Right lobe of liver (tissue), 4 donors: ENCODE results near the gene CNTN6.

Experiments
- POLR2A ChIP-seq: fragments of 450-650 bp; IDR thresholded peaks from one replicate; pipeline ENCODE4 v1.6.1; 2017; ENCODE audit warnings: antibody characterized with exemption, mild to moderate bottlenecking
- TF ChIP-seq, protein P1 (sequence below), 4 donors: fragments of 200-600 bp in 3 of 4; fragments of 450-650 bp in 1 of 4; IDR thresholded peaks; one replicate each; pipeline versions ENCODE4 v1.5.1 to v1.8.0; 2016 to 2022; ENCODE audit warnings: antibody characterized with exemption in 4 of 4, mild to moderate bottlenecking in 2 of 4
- donor health status: DM: no; HTN: no; CAD: no.
- donor health status: DM: no; HTN: no; CAD: no.
- donor health status: DM: no; HTN: yes; CAD: no.

DNA sequence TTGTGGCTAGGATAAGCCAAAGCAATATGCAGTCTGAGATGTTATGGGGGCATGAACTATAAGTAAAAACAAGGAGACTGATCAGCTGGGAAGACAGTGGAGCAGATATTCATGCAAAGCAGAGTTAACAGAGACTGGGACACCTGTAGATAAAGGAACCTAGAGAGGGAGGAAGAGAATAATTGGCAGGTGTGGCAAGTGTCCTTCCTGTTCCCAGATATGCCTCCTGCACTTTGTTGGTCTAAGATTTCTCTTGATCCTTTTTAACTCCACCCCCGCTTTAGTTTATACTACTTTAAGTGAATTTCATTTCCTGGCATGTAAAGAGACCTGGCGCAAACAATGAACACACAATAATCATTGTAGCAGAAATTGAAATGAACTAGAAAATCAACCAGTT lies 169.4 kb downstream of the CNTN6 start:
- no peak for TF ChIP-seq POLR2A
- TF ChIP-seq, protein P1, sequence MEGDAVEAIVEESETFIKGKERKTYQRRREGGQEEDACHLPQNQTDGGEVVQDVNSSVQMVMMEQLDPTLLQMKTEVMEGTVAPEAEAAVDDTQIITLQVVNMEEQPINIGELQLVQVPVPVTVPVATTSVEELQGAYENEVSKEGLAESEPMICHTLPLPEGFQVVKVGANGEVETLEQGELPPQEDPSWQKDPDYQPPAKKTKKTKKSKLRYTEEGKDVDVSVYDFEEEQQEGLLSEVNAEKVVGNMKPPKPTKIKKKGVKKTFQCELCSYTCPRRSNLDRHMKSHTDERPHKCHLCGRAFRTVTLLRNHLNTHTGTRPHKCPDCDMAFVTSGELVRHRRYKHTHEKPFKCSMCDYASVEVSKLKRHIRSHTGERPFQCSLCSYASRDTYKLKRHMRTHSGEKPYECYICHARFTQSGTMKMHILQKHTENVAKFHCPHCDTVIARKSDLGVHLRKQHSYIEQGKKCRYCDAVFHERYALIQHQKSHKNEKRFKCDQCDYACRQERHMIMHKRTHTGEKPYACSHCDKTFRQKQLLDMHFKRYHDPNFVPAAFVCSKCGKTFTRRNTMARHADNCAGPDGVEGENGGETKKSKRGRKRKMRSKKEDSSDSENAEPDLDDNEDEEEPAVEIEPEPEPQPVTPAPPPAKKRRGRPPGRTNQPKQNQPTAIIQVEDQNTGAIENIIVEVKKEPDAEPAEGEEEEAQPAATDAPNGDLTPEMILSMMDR (IDR thresholded peaks at IDR 0.05) = no peak
